ENCODE measurements around the gene FRMD1. TPM values are rescaled to one million over a fixed set of nuclear protein-coding genes. Genes with fewer than 3 reads are reported as not detected.

FRMD1 gene
- total and polyA plus RNA-seq, 2 donors (not counting 3 experiments of a cell fraction or from before 2014, with no cell fraction given): not detected

GRCh38 chr6:168020242-168020641 lies 58.8 kb downstream of the FRMD1 start:
- ChIA-PET CTCF (interaction anchor here (0.7 to 1.4 kb wide), 2 partner anchors 9 to 12 kb away, joined by 3 to 5 read pairs; no protein-coding TSS in a partner anchor), POLR2A (no interaction called here)
- peaks cover 0 to 3% of the 10 kb centered on the region in 2 experiments for H3K27me3 ChIP-seq (ENCODE audit: control insufficient read depth in 2 of 2, insufficient read depth in 2 of 2, low read length in 2 of 2)
- H3K36me3 ChIP-seq (ENCODE audit: control insufficient read depth in 2 of 2, extremely low read depth in 1 of 2, insufficient read depth in 2 of 2, low read length in 2 of 2): no peaks in the 10 kb centered on the region
- BruUV-seq (replicated peaks): no TSS peak
- H3K9me3 ChIP-seq (replicated peaks; ENCODE audit: control insufficient read depth, insufficient read depth, low read length): no peaks in the 10 kb centered on the region
- no peak overlapping the region for H2AFZ ChIP-seq (ENCODE audit: low read depth, low read length)
- H3K79me2 ChIP-seq (ENCODE audit: control insufficient read depth, insufficient read depth, low read length): no peaks in the 10 kb centered on the region
- FAIRE-seq (no peak), DNase-seq (ENCODE audit: low read depth, low spot score) (no peak)
- no peak overlapping the region for H3K4me2 ChIP-seq (ENCODE audit: insufficient read depth, low read length)
- no peak overlapping the region for H3K4me3 ChIP-seq (replicated peaks in 1 of 3; ENCODE audit: insufficient read depth in 1 of 3, low read depth in 1 of 3, low read length in 3 of 3)
- no peak overlapping the region for H3K9ac ChIP-seq (replicated peaks; ENCODE audit: extremely low read depth, insufficient read depth, low read length)
- dilution Hi-C loops (cut with MboI; ENCODE audit: extremely low pct_ligation_motif_present, low sequenced_read_pairs): no loop called here
- H3K27ac ChIP-seq (ENCODE audit: insufficient read depth, low read depth, low read length): no peak overlapping the region
- H4K20me1 ChIP-seq (replicated peaks; ENCODE audit: control insufficient read depth, extremely low read depth, insufficient read depth, low read length): no peaks in the 10 kb centered on the region
- TF ChIP-seq, protein P1, sequence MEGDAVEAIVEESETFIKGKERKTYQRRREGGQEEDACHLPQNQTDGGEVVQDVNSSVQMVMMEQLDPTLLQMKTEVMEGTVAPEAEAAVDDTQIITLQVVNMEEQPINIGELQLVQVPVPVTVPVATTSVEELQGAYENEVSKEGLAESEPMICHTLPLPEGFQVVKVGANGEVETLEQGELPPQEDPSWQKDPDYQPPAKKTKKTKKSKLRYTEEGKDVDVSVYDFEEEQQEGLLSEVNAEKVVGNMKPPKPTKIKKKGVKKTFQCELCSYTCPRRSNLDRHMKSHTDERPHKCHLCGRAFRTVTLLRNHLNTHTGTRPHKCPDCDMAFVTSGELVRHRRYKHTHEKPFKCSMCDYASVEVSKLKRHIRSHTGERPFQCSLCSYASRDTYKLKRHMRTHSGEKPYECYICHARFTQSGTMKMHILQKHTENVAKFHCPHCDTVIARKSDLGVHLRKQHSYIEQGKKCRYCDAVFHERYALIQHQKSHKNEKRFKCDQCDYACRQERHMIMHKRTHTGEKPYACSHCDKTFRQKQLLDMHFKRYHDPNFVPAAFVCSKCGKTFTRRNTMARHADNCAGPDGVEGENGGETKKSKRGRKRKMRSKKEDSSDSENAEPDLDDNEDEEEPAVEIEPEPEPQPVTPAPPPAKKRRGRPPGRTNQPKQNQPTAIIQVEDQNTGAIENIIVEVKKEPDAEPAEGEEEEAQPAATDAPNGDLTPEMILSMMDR (IDR thresholded peaks at IDR 0.05; ENCODE audit: extremely low read depth in 1 of 2, insufficient read depth in 1 of 2, low read depth in 1 of 2, low read length in 2 of 2): no peak
- TF ChIP-seq FOS (IDR thresholded peaks at IDR 0.05; ENCODE audit: borderline replicate concordance, insufficient read depth, low read length) (no peak), POLR2A (IDR thresholded peaks at IDR 0.05; ENCODE audit: low read depth, low read length) (no peak)
- H3K9me1 ChIP-seq (replicated peaks; ENCODE audit: control insufficient read depth, extremely low read depth, insufficient read depth, low read length): no peaks in the 10 kb centered on the region
- intact Hi-C loops (cut with micrococcal nuclease): no loop called here
- H3K4me1 ChIP-seq (ENCODE audit: control insufficient read depth, extremely low read depth, insufficient read depth, low read length): no peaks in the 10 kb centered on the region

DNA sequence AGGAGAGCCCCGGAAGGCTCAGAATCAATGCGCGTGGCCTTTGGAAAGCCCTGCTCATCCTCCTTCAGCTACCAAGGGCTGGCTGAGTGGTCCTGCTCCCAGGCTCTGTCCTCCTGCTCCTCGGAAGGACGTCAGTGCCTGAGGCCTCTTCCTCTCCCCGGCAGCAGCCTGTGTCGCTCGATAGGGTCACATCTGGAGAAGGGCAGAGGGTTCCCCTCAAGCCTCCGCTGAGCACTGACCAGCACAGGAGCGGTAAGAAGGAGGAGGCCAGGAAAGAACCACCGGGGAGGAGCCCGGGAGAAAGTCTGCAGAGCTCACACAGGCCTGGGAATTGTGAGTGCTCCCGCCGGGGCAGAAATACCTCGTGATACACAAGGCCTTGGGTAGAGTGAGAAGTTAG lies 60.3 kb downstream of the FRMD1 start:
- dilution Hi-C loops (cut with MboI; ENCODE audit: extremely low pct_ligation_motif_present, low sequenced_read_pairs): no loop called here
- no peak overlapping the region for H3K9ac ChIP-seq (replicated peaks; ENCODE audit: extremely low read depth, insufficient read depth, low read length)
- BruUV-seq (replicated peaks): no TSS peak
- H3K4me2 ChIP-seq (ENCODE audit: insufficient read depth, low read length): no peak overlapping the region
- TF ChIP-seq EZH2 (IDR thresholded peaks at IDR 0.05; ENCODE audit: borderline replicate concordance, low read depth, low read length, severe bottlenecking): no peak
- TF ChIP-seq JUN (IDR thresholded peaks at IDR 0.05; ENCODE audit: borderline replicate concordance, insufficient read depth, insufficient read length, low read depth): no peak
- no peak for TF ChIP-seq MYC (IDR thresholded peaks at IDR 0.05; ENCODE audit: low read depth, low read length)
- no peak for TF ChIP-seq FOS (IDR thresholded peaks at IDR 0.05; ENCODE audit: borderline replicate concordance, insufficient read depth, low read length)
- TF ChIP-seq, protein P2, sequence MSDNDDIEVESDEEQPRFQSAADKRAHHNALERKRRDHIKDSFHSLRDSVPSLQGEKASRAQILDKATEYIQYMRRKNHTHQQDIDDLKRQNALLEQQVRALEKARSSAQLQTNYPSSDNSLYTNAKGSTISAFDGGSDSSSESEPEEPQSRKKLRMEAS (IDR thresholded peaks at IDR 0.05; ENCODE audit: insufficient read depth, insufficient read length): no peak
- H2AFZ ChIP-seq (ENCODE audit: low read depth, low read length): no peak overlapping the region
- FAIRE-seq: no peak
- intact Hi-C loops (cut with micrococcal nuclease): no loop called here
- no peak for DNase-seq (ENCODE audit: low read depth, low spot score)
- no peaks in the 10 kb centered on the region for H3K79me2 ChIP-seq (ENCODE audit: control insufficient read depth, insufficient read depth, low read length)
- H3K27me3 ChIP-seq (ENCODE audit: control insufficient read depth in 2 of 2, insufficient read depth in 2 of 2, low read length in 2 of 2): peaks cover 0 to 6% of the 10 kb centered on the region in 2 experiments
- H3K27ac ChIP-seq (ENCODE audit: insufficient read depth, low read depth, low read length): no peak overlapping the region
- ChIA-PET POLR2A (no interaction called here), CTCF (no interaction called here)
- H3K36me3 ChIP-seq (ENCODE audit: control insufficient read depth in 2 of 2, extremely low read depth in 1 of 2, insufficient read depth in 2 of 2, low read length in 2 of 2): no peaks in the 10 kb centered on the region
- no peak overlapping the region for H3K4me3 ChIP-seq (replicated peaks in 1 of 3; ENCODE audit: insufficient read depth in 1 of 3, low read depth in 1 of 3, low read length in 3 of 3)
- H3K9me1 ChIP-seq (replicated peaks; ENCODE audit: control insufficient read depth, extremely low read depth, insufficient read depth, low read length): no peaks in the 10 kb centered on the region
- H4K20me1 ChIP-seq (replicated peaks; ENCODE audit: control insufficient read depth, extremely low read depth, insufficient read depth, low read length): no peaks in the 10 kb centered on the region
- H3K9me3 ChIP-seq (replicated peaks; ENCODE audit: control insufficient read depth, insufficient read depth, low read length): no peaks in the 10 kb centered on the region
- H3K4me1 ChIP-seq (ENCODE audit: control insufficient read depth, extremely low read depth, insufficient read depth, low read length): no peaks in the 10 kb centered on the region
